ENCODE measurements around the gene TMEM156.

Gene TMEM156

GRCh38 chr4:38920677-38921076, 111.5 kb downstream of the TMEM156 start:
- no peak for DNase-seq

GRCh38 chr4:38920186-38920585, 112.0 kb downstream of the TMEM156 start:
- no peak for DNase-seq

DNA sequence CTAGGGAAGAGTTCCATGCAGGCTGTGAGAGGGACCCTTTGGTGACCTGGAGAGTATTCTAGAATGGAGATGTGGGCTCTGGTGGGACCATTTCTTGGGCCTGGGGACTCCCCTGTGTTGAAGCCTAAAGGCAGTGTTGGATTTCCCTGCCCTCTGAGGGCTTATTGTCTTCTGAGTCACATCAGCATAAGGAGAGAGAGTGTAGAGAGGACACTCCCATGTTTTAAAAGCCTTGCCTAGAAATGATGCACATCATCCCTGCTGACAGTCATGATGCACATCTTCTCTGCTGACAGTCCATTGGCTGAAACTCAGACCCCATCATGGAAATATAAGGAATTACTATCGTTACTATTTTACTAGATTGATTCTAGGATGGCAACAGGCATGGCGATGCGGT, 112.7 kb downstream of the TMEM156 start:
- no peak for DNase-seq

DNA sequence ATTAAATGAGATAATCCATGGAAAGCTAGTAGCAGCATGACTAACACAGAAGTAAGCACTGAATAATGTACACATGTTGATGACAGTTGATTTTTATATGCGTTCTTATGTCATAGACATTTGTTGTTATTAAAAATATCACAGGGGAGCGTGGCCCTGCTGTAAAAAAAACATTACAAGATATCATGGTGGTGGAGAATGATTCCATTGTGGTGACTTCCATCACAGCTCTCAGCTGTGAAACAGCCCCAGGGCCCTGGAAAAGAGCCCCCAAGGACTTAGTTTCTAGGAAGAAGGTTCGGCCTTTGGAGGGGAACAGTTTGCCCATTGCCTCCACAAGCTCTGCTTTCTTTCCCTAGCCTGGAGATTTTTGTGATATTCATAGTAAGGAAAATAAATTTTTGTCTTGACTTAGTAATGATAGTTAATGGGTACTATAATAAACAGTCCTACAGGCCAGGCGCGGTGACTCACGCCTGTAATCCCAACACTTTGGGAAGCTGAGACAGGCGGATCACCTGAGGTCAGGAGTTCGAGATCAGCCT, 114.7 kb downstream of the TMEM156 start:
- no peak for DNase-seq

Data from AML-193 (cell line).